Measurements from ENCODE around the gene RNF223.

DNA sequence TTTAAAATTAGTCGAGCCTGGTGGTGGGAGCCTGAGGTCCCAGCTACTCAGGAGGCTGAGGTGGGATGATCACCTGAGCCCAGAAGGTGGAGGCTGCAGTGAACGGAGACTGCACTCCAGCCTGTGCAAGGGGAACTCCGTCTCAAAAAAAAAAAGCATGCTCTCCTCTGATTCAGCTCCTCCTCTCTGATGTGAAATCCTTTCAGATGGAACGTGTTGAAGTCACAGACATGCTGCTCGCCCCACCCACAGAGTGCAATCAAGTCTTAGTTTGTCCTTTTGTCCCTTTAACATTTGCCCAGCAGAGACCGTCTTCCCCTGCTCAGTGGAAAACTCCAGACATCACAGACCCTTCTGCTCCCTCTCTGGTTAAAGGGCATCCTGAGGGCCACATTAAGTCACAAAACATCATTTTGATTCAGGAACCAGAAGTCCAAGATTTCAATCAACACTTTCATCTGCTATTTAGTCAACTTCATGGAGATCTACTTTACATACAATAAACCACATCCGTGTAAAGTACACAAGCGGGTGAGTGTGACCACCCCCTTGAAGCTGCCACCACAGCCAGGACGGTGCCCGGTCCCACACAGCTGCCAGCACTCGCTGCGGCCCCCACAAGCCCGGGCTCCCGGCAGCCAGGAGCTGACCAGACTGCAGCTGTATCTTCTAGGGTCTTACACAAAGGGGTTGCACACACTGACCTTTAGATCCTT, 18.9 kb upstream of the RNF223 start:
- TF ChIP-seq, protein P1, sequence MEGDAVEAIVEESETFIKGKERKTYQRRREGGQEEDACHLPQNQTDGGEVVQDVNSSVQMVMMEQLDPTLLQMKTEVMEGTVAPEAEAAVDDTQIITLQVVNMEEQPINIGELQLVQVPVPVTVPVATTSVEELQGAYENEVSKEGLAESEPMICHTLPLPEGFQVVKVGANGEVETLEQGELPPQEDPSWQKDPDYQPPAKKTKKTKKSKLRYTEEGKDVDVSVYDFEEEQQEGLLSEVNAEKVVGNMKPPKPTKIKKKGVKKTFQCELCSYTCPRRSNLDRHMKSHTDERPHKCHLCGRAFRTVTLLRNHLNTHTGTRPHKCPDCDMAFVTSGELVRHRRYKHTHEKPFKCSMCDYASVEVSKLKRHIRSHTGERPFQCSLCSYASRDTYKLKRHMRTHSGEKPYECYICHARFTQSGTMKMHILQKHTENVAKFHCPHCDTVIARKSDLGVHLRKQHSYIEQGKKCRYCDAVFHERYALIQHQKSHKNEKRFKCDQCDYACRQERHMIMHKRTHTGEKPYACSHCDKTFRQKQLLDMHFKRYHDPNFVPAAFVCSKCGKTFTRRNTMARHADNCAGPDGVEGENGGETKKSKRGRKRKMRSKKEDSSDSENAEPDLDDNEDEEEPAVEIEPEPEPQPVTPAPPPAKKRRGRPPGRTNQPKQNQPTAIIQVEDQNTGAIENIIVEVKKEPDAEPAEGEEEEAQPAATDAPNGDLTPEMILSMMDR (IDR thresholded peaks at IDR 0.05; ENCODE audit: low read depth, low read length): no peak
- no peak for TF ChIP-seq EZH2phosphoT487 (IDR thresholded peaks at IDR 0.05; ENCODE audit: low read depth)

Data from OCI-LY3 (cell line).